IgD-negative memory B cell (primary cell): ENCODE measurements around the gene AIFM3. TPM values are rescaled to one million over a fixed set of nuclear protein-coding genes. Genes with fewer than 3 reads are reported as not detected.

Experiments
- H3K27ac Mint-ChIP-seq, 3 donors: one replicate each; pipeline ENCODE4 v1.8.0; 2020 to 2022; ENCODE audit warnings: mild to moderate bottlenecking in 3 of 3, mixed read lengths in 3 of 3, moderate library complexity in 1 of 3
- H3K27me3 Mint-ChIP-seq: one replicate; pipeline ENCODE4 v1.8.0; 2021; ENCODE audit warnings: mixed read lengths
- H3K36me3 Mint-ChIP-seq: one replicate; pipeline ENCODE4 v1.8.0; 2020; ENCODE audit warnings: mild to moderate bottlenecking, mixed read lengths
- H3K4me1 Mint-ChIP-seq, 3 donors: one replicate each; pipeline ENCODE4 v1.8.0; 2020 to 2022; ENCODE audit warnings: mixed read lengths in 3 of 3, mild to moderate bottlenecking in 1 of 3
- H3K4me3 Mint-ChIP-seq, 4 donors: one replicate each; pipeline ENCODE4 v1.8.0; 2020 to 2022; ENCODE audit warnings: mild to moderate bottlenecking in 4 of 4, mixed read lengths in 4 of 4, moderate library complexity in 3 of 4
- H3K9me3 Mint-ChIP-seq, 3 donors: one replicate each; pipeline ENCODE4 v1.8.0; 2020 to 2021; ENCODE audit warnings: mixed read lengths in 3 of 3, mild to moderate bottlenecking in 1 of 3
- polyA plus RNA-seq: library from polyadenylated mRNA; unstranded; fragments of 300-500 nt; fragmentation: Illumina TruSeq; gene quantifications from one replicate; pipeline ENCODE4 v1.2.3, GENCODE V29; 2021

The AIFM3 gene
- polyA plus RNA-seq, 1 donor from 2014 or later = 2.3 TPM

DNA sequence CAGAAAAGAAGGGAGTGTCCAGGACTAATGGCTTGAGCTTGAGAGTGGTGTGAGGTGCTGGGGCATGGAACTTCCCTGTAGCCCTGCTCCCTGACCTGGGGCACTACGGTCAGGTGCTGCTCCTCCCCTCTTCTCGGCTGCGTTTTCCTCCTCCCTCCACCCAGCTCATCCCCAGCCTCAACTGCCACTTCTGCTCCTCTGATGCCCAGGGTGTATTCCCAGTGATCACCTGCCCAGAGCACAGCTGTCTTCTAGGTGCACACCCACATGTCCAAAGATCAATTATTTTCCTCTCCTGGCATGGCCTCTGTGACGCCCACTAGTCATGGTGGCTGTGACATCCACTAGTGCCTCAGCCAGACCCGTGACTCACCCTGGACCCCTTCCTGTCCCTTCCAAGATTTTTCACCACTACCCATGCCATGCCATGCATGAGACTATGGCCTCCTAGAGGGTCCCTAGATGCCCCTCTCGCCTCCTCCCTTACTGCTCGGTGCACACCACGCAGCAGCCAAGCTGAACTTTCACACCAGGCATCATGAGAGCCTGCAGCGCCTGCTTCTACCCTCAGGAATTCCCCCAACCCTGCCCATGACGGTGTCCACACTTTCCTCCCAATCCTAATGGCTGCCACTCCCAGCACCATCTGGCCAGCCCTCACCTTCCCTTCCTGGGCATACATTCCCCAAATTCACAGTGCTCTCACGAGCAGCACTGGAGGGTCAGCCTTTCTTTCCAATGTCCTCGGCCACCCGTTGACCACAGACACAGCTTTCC is 49.8 kb downstream of the AIFM3 start:
- peaks cover 8 to 18% (median 11%) of the 10 kb centered on the region in 3 donors for H3K4me1 Mint-ChIP-seq
- H3K36me3 Mint-ChIP-seq = no peaks in the 10 kb centered on the region
- H3K9me3 Mint-ChIP-seq = no peaks in the 10 kb centered on the region
- H3K27me3 Mint-ChIP-seq = no peaks in the 10 kb centered on the region
- peak overlapping the region in 3 of 4 donors; percentile 32 to 72 (median 49) for H3K4me3 Mint-ChIP-seq
- peak overlapping the region in 1 of 3 donors; percentile 25 for H3K27ac Mint-ChIP-seq

DNA sequence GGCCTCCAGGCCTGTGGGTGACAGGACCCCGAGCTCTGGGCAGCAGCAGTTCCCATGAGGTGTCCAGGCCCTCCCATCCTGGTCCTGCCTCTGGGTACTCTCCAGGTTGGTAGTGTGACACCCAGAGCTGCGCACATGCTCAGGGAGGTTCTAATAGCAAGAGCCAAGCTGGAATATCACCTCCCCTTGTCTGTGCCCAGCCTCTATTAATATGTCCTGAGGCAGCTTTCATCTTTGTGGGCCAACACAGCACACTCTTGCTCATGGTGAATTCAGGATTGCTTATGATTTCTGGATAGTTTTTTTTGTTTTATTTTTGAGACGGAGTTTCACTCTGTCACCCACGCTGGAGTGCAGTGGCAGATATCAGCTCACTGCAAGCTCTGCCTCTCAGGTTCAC is 51.3 kb downstream of the AIFM3 start:
- H3K36me3 Mint-ChIP-seq = no peaks in the 10 kb centered on the region
- no peaks in the 10 kb centered on the region for H3K9me3 Mint-ChIP-seq
- H3K27ac Mint-ChIP-seq = no peak overlapping the region
- H3K4me3 Mint-ChIP-seq = no peak overlapping the region
- no peaks in the 10 kb centered on the region for H3K27me3 Mint-ChIP-seq
- peaks cover 8 to 14% (median 11%) of the 10 kb centered on the region in 3 donors for H3K4me1 Mint-ChIP-seq

DNA sequence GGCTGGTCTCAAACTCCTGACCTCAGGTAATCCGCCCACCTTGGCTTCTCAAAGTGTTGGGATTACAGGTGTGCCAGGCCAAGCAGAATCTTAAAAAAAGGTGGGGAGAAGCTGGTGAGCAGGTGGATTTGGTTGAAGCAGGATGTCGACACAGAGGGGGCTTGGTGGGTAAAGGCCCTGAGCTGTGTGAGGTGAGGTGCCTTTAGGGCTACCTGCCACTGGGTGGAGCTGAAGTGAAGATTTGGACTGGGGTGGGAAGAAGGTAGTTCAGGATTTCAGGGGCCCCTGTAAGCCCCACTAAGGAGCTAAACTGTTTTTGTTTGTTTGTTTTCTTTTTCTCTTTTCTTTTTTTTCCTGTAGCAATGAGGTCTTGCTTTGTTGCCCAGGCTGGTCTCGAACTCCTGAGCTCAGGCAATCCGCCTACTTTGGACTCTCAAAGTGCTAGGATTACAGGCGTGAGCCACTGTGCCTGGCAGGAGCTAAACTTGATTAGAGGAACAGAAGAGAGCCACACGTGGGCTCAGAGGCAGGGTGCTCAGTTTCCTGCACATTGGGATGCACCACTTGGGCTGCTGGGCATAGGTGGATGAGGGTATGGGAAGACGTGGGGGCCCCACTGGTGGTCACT is 53.9 kb downstream of the AIFM3 start:
- peak overlapping the region in 1 of 4 donors; percentile 29 for H3K4me3 Mint-ChIP-seq

DNA sequence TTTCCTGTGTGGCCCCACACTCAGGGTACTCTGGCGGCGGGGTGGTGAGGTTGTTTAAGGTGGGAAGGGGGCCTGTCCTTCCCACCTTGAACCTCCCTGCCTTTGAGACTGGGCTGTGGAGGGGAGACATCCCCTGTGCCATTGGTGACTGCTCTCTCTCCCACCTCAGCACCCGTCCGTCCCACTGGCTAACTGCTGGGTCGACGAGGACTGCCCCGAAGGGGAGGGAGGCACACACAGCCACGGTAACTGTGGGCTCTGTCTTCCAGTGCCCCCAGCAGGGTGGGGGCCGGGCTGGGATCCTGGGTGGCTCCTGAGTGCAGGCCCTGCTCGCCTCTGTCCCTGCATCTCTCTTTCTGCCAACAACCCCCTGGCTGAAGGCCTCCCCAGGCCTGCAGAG is 55.5 kb downstream of the AIFM3 start:
- Mint-ChIP-seq H3K9me3 (peaks cover 0 to 2% (median 0%) of the 10 kb centered on the region in 3 donors), H3K4me1 (peaks cover 0 to 6% (median 3%) of the 10 kb centered on the region in 3 donors), H3K4me3 (no peak overlapping the region), H3K36me3 (no peaks in the 10 kb centered on the region), H3K27ac (peak overlapping the region in 1 of 3 donors; percentile 82), H3K27me3 (no peaks in the 10 kb centered on the region)

More for the DNA sequence above, 53.9 kb downstream of the AIFM3 start:
- Mint-ChIP-seq H3K27ac (peak overlapping the region in 1 of 3 donors; percentile 86), H3K9me3 (peaks cover 0 to 2% (median 0%) of the 10 kb centered on the region in 3 donors), H3K27me3 (no peaks in the 10 kb centered on the region), H3K36me3 (no peaks in the 10 kb centered on the region), H3K4me1 (peaks cover 0 to 6% (median 3%) of the 10 kb centered on the region in 3 donors)

DNA sequence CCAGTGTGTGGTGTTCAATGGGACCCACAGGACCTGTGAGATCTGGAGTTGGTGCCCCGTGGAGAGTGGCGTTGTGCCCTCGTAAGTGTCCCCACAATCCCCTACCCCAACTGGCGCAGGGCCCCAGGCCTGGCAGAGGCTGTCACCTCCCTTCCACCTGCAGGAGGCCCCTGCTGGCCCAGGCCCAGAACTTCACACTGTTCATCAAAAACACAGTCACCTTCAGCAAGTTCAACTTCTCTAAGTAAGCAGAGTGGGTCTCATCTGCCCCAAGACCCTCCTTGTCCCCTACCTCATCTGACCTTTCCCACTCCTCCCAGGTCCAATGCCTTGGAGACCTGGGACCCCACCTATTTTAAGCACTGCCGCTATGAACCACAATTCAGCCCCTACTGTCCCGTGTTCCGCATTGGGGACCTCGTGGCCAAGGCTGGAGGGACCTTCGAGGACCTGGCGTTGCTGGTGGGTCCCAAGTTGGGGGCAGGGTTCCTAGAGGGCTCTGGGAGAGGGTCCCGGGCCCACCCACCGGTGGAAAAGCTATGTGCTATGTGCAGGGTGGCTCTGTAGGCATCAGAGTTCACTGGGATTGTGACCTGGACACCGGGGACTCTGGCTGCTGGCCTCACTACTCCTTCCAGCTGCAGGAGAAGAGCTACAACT is 56.0 kb downstream of the AIFM3 start:
- H3K36me3 Mint-ChIP-seq = no peaks in the 10 kb centered on the region
- peaks cover 0 to 2% (median 0%) of the 10 kb centered on the region in 3 donors for H3K9me3 Mint-ChIP-seq
- no peak overlapping the region for H3K4me3 Mint-ChIP-seq
- no peaks in the 10 kb centered on the region for H3K27me3 Mint-ChIP-seq
- H3K4me1 Mint-ChIP-seq = peaks cover 0 to 6% (median 3%) of the 10 kb centered on the region in 3 donors
- H3K27ac Mint-ChIP-seq = peak overlapping the region in 1 of 3 donors; percentile 82

DNA sequence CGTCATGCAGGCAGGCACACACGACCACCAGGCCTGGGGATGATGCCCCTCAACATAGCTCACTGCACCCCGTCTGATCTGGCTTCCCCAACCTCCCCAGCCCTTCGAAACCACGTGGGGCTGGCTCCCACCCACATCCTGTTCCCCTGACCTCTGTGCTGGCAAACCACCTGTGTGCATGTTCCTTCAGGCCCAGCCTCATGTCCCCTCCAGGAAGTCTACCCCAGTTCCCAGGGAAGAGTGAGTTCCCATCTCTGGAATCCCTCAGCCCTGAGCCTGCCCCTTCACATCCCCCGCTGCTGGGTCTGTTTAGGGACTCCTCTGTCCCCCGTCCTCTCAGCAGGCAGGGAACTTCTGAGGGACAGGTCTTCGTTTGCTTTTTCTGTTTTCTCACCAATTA is 58.2 kb downstream of the AIFM3 start:
- Mint-ChIP-seq H3K36me3 (no peaks in the 10 kb centered on the region), H3K27ac (peak overlapping the region in 1 of 3 donors; percentile 80), H3K4me3 (peak overlapping the region in 1 of 4 donors; percentile 58), H3K27me3 (peaks cover 7% of the 10 kb centered on the region), H3K9me3 (peaks cover 0 to 2% (median 0%) of the 10 kb centered on the region in 3 donors), H3K4me1 (peaks cover 0 to 6% (median 3%) of the 10 kb centered on the region in 3 donors)

DNA sequence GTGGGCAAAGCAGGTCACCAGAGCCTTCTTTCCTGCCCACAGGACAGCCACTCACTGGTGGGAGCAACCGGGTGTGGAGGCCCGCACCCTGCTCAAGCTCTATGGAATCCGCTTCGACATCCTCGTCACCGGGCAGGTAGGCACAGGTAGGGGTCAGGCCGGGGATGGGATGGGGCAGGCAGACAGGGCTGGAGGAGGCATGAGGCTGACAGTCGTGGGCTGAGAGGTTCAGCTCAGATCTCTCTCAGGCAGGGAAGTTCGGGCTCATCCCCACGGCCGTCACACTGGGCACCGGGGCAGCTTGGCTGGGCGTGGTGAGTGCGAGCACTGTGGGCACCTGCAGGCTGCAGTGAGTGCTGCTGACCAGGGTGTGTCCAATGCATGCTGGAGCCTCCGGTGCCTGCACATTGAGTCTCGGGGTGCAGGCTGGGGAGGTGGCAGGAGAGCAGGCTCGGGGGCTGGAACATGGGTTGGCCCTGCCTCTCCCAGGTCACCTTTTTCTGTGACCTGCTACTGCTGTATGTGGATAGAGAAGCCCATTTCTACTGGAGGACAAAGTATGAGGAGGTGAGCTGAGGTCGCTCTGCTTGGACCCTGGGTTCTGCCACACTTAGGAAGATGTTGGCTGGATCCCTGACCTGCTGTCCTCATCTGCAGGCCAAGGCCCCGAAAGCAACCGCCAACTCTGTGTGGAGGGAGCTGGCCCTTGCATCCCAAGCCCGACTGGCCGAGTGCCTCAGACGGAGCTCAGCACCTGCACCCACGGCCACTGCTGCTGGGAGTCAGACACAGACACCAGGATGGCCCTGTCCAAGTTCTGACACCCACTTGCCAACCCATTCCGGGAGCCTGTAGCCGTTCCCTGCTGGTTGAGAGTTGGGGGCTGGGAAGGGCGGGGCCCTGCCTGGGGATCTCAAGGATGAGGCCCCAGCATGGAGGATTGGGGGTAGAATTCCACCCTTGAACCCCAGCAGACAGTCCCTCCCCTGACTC is 59.0 kb downstream of the AIFM3 start:
- peak overlapping the region in 1 of 3 donors; percentile 80 for H3K27ac Mint-ChIP-seq
- peaks cover 15% of the 10 kb centered on the region for H3K27me3 Mint-ChIP-seq
- peaks cover 0 to 6% (median 3%) of the 10 kb centered on the region in 3 donors for H3K4me1 Mint-ChIP-seq
- H3K9me3 Mint-ChIP-seq = peaks cover 0 to 2% (median 0%) of the 10 kb centered on the region in 3 donors
- H3K4me3 Mint-ChIP-seq = peak overlapping the region in 1 of 4 donors; percentile 39
- no peaks in the 10 kb centered on the region for H3K36me3 Mint-ChIP-seq

DNA sequence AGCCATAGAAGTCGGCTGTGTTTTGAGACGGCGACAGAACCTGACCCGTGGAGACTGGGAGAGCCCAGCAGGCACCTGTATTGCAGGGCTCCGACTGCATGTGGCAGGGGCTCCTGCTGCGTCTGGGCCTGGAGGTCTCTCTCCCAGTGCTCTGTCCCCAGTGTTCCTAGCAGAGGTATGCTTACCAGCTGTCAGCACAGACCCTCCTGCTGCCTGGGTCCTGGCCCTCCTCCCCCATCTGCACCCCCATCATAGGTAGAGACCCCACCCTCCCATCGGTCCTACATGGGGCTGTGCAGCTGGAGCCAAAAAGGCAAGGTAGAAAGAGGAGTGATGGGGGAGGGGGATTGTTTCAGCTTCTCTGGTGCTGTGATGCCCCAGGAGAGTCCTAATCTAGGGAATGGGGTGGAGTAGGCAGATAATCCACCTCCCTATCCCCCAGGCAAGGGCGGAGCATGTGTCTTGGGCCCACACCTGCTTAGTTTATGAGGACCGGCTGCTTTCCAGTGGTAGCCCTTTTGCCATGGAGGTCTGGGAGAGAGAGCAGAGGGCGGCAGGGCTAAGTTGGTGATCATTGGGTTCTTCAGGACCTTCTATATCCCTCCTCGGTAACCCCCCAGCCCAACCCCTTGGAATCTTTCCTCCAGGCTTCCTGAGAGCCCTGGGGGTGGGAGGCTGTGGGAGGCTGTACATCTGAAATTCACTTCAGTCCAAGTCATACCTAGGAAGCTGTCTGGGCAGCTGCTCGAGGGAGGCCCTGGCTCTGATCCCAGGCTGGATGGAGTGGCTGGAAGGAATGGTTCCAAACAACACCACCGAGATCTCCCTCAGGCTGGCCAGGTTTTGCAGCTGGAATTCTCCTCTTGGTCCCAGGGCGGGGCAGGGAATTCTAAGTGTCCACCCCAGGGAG is 60.0 kb downstream of the AIFM3 start:
- Mint-ChIP-seq H3K27ac (no peak overlapping the region), H3K4me1 (peaks cover 0 to 6% (median 3%) of the 10 kb centered on the region in 3 donors), H3K36me3 (no peaks in the 10 kb centered on the region), H3K9me3 (peaks cover 0 to 2% (median 0%) of the 10 kb centered on the region in 3 donors), H3K4me3 (no peak overlapping the region), H3K27me3 (peaks cover 18% of the 10 kb centered on the region)

DNA sequence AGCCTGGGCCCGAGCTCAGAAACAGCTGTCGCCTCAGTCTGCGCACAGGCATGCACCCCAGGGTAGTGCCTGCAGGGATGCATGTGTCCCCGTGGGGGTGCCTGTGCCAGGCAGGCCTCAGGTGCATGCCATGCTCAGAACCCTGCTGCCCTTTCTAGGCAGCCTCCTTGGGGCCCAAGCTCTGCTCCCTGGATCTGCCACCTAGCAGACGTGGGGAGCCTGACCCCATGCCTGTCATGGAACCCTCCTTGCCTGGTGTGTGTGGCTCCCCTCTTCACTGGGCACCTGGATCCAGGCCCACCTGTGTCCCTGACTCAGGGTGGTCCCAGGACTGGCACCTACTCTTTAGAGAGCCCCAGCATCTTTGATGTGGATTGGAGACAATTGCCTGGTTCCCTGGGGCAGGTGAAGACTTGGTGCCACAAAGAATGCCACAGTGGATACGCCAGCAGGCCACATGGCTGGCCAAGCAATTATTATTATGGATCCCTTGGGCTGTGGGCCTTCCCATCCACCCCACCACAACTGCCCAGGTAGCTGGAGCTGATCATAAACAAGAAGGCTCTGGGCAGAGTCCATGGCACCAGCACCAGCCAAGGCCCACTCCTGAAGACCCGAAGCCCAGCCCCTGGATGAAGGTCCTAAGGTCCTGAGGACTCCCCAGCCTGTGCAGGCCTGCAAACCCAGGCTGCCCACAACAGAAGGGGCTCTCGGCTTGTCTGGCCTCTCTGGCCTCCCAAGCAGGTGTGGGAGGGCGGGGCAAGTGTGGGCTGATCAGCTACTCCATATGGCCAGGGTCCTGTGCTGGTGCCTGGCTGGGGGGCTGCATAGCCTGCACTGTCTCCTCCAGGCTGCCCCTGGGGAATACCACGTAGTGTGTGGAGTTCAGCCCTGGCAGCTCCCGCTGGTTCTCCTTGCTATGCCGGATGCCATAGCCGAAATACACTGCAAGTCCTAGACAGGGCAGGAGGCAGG is 61.5 kb downstream of the AIFM3 start:
- H3K36me3 Mint-ChIP-seq = no peaks in the 10 kb centered on the region
- peaks cover 0 to 2% (median 0%) of the 10 kb centered on the region in 3 donors for H3K9me3 Mint-ChIP-seq
- no peak overlapping the region for H3K27ac Mint-ChIP-seq
- no peak overlapping the region for H3K4me3 Mint-ChIP-seq
- peaks cover 18% of the 10 kb centered on the region for H3K27me3 Mint-ChIP-seq
- H3K4me1 Mint-ChIP-seq = peaks cover 0 to 6% (median 3%) of the 10 kb centered on the region in 3 donors

DNA sequence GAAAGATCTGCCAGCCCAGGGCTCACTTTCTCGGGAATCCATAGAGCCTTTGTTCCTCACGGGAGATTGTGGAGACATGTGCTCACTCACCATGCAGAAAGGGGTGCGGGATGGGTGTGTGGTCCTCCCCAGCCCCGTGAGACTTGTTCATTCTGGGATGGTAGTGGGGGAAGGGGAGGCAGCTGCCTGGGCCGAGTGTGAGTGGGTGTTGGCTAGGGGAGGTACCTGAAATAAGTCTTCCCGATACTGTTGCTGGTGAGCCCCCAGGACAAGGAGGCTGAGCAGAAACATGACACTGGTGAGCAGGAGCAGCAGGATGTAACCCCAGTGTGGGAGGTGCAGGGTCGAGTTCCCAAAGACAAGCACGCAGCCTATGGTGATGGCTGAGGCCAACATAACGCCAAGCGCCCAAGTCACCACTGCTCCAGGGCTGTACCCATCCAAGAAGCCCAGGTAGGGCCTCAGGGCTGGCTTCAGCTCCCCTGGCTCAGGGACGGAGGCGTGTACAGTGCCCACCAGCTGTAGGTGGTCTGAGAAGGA is 62.5 kb downstream of the AIFM3 start:
- Mint-ChIP-seq H3K27ac (no peak overlapping the region), H3K9me3 (peaks cover 0 to 2% (median 0%) of the 10 kb centered on the region in 3 donors), H3K4me1 (peaks cover 0 to 6% (median 3%) of the 10 kb centered on the region in 3 donors), H3K4me3 (no peak overlapping the region), H3K36me3 (no peaks in the 10 kb centered on the region), H3K27me3 (peaks cover 19% of the 10 kb centered on the region)

DNA sequence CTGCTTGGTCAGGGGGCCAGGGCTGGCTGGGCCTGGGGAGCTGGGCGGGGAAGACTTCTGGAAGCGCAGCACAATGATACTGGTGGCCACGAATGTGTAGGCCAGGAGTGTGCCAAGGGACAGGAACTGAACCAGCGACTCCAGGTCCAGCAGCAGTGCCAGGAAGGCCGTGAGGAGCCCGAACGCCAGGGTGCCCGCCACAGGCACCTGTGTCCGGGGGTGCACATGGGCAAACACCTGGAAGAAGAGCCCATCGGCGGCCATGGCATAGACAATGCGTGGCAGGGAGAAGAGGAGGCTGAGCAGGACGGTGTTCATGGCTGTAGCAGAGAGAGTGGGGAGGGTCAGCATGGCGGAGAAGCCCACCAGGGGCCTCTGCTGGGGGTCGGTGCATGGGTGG is 63.0 kb downstream of the AIFM3 start:
- Mint-ChIP-seq H3K27me3 (peaks cover 21% of the 10 kb centered on the region), H3K9me3 (peaks cover 0 to 2% (median 0%) of the 10 kb centered on the region in 3 donors), H3K4me3 (no peak overlapping the region), H3K4me1 (peaks cover 0 to 5% (median 3%) of the 10 kb centered on the region in 3 donors), H3K36me3 (no peaks in the 10 kb centered on the region), H3K27ac (no peak overlapping the region)
